DOHH2 (cell line): ENCODE measurements around the gene SLC6A3.

ENCODE experiments used
- H3F3A ChIP-seq: fragments of 200-600 bp; sonication (generic), shearing (Covaris generic); 2 replicates; pipeline ENCODE4 v1.6.0; 2016; ENCODE audit warnings: antibody characterized with exemption, mild to moderate bottlenecking; ENCODE audit not compliant: control insufficient read depth, insufficient read depth
- H3K27ac ChIP-seq: fragments of 200-600 bp; sonication (generic); 2 replicates; pipeline ENCODE4 v1.5.1; 2014; ENCODE audit warnings: low read depth, mild to moderate bottlenecking, low read length, moderate library complexity
- H3K27me3 ChIP-seq: fragments of 200-600 bp; sonication (generic); 2 replicates; pipeline ENCODE4 v1.6.1; 2014; ENCODE audit warnings: mild to moderate bottlenecking, low read length, mixed read lengths; ENCODE audit not compliant: control insufficient read depth
- H3K36me3 ChIP-seq: fragments of 200-600 bp; sonication (generic); 2 replicates; pipeline ENCODE4 v1.6.1; 2014; ENCODE audit warnings: mild to moderate bottlenecking, low read length, moderate library complexity, mixed read lengths; ENCODE audit not compliant: control insufficient read depth
- H3K4me1 ChIP-seq: fragments of 200-600 bp; sonication (generic); 2 replicates; pipeline ENCODE4 v1.6.1; 2014; ENCODE audit warnings: mild to moderate bottlenecking, low read length, mixed read lengths; ENCODE audit not compliant: control insufficient read depth
- H3K4me2 ChIP-seq: fragments of 200-600 bp; sonication (generic); 2 replicates; pipeline ENCODE4 v1.6.0; 2014; ENCODE audit warnings: mild to moderate bottlenecking, low read length, moderate library complexity
- H3K4me3 ChIP-seq: fragments of 200-600 bp; sonication (generic); 2 replicates; pipeline ENCODE4 v1.5.1; 2014; ENCODE audit warnings: mild to moderate bottlenecking, low read length, mixed read lengths
- H3K79me2 ChIP-seq: fragments of 200-600 bp; sonication (generic); 2 replicates; pipeline ENCODE4 v1.6.1; 2014; ENCODE audit warnings: mild to moderate bottlenecking, low read length, mixed read lengths; ENCODE audit not compliant: control insufficient read depth
- H3K9me2 ChIP-seq: fragments of 200-600 bp; sonication (generic); replicated peaks from 2 replicates; pipeline ENCODE4 v1.6.1; 2014; ENCODE audit warnings: mild to moderate bottlenecking, low read length, mixed read lengths; ENCODE audit not compliant: control insufficient read depth
- H3K9me3 ChIP-seq: fragments of 200-600 bp; sonication (generic); 2 replicates; pipeline ENCODE4 v1.6.1; 2014; ENCODE audit warnings: antibody characterized with exemption, low read length, mixed read lengths; ENCODE audit not compliant: control insufficient read depth, insufficient read depth
- H4K20me1 ChIP-seq: fragments of 200-600 bp; sonication (generic); 2 replicates; pipeline ENCODE4 v1.6.0; 2014; ENCODE audit warnings: low read depth, mild to moderate bottlenecking, antibody characterized with exemption, low read length, moderate library complexity; ENCODE audit not compliant: control insufficient read depth, insufficient read depth
- CTCF ChIP-seq: fragments of 200-600 bp; sonication (generic); IDR thresholded peaks from one replicate; pipeline ENCODE4 v1.5.1; 2014; ENCODE audit warnings: antibody characterized with exemption, mild to moderate bottlenecking, low read depth, low read length; ENCODE audit not compliant: poor library complexity, severe bottlenecking
- EZH2phosphoT487 ChIP-seq: fragments of 200-600 bp; sonication (generic); IDR thresholded peaks from 2 replicates; pipeline ENCODE4 v1.6.1; 2017; ENCODE audit warnings: borderline replicate concordance, mild to moderate bottlenecking, antibody characterized with exemption, low read length, moderate library complexity, mixed read lengths

Gene SLC6A3

GRCh38 chr5:1412163-1412562, 33.1 kb downstream of the SLC6A3 start:
- Histone ChIP-seq H3K4me2 (no peak overlapping the region), H3K9me3 (no peaks in the 10 kb centered on the region), H3K4me1 (no peaks in the 10 kb centered on the region), H3K36me3 (no peaks in the 10 kb centered on the region), H3K27me3 (peaks cover 8% of the 10 kb centered on the region; the same call in 1 of the 2 replicates), H3K27ac (no peak overlapping the region), H3F3A (no peaks in the 10 kb centered on the region), H3K79me2 (no peaks in the 10 kb centered on the region), H3K9me2 (no peaks in the 10 kb centered on the region), H3K4me3 (no peak overlapping the region), H4K20me1 (no peaks in the 10 kb centered on the region)
- TF ChIP-seq EZH2phosphoT487 (no peak), CTCF (no peak)

DNA sequence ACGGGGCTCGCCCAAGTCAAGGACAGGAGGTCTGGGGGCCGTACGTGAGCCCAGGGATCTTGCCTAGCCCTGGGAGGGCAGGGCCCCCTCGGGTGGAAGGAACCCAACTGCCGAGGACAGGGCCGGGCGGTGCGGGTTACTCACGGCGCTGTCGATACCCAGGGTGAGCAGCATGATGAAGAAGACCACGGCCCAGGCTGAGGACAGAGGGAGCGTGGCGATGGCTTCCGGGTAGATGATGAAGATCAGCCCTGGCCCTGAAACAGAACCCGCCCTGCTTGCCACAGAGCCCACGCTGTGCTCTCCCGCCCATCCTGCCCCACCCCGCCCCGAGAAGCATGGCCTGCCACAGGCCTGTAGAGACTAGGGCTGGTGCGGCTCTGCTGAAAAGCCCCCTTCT, 34.1 kb downstream of the SLC6A3 start:
- no peak overlapping the region for H3K4me2 ChIP-seq
- no peaks in the 10 kb centered on the region for H3K9me3 ChIP-seq
- TF ChIP-seq EZH2phosphoT487 (no peak), CTCF (no peak)
- H3K4me3 ChIP-seq = no peak overlapping the region
- H3F3A ChIP-seq = no peaks in the 10 kb centered on the region
- no peaks in the 10 kb centered on the region for H3K79me2 ChIP-seq
- H3K36me3 ChIP-seq = no peaks in the 10 kb centered on the region
- H3K27me3 ChIP-seq = peaks cover 8% of the 10 kb centered on the region; the same call in 1 of the 2 replicates
- no peaks in the 10 kb centered on the region for H4K20me1 ChIP-seq
- H3K9me2 ChIP-seq = no peaks in the 10 kb centered on the region
- H3K4me1 ChIP-seq = no peaks in the 10 kb centered on the region
- no peak overlapping the region for H3K27ac ChIP-seq

GRCh38 chr5:1410156-1411014, 34.9 kb downstream of the SLC6A3 start:
- H3K36me3 ChIP-seq = no peaks in the 10 kb centered on the region
- H3K27me3 ChIP-seq = peaks cover 8% of the 10 kb centered on the region; the same call in 1 of the 2 replicates
- no peak overlapping the region for H3K27ac ChIP-seq
- no peak overlapping the region for H3K4me3 ChIP-seq
- H3K9me3 ChIP-seq = no peaks in the 10 kb centered on the region
- H4K20me1 ChIP-seq = no peaks in the 10 kb centered on the region
- no peaks in the 10 kb centered on the region for H3K79me2 ChIP-seq
- H3K4me2 ChIP-seq = no peak overlapping the region
- no peaks in the 10 kb centered on the region for H3K9me2 ChIP-seq
- no peaks in the 10 kb centered on the region for H3K4me1 ChIP-seq
- no peaks in the 10 kb centered on the region for H3F3A ChIP-seq
- TF ChIP-seq EZH2phosphoT487 = no peak
